Testis (tissue), 3 donors: ENCODE results near the gene ZBTB46. TPM values are rescaled to one million over a fixed set of nuclear protein-coding genes. Genes with fewer than 3 reads are reported as not detected.

ENCODE experiments used
- DNase-seq: peaks from one replicate; pipeline ENCODE4 v3.0.0-alpha.2; 2019
- H3K27ac ChIP-seq, 2 donors: fragments of 200-600 bp; sonication (generic); one replicate each; pipeline ENCODE4 v1.5.1; 2019
- H3K27me3 ChIP-seq: fragments of 200-600 bp; sonication (generic); one replicate; pipeline ENCODE4 v1.5.1; 2019
- H3K36me3 ChIP-seq: fragments of 200-600 bp; sonication (generic); one replicate; pipeline ENCODE4 v1.5.1; 2017; ENCODE audit warnings: low read depth; ENCODE audit errors: missing control alignments
- H3K4me1 ChIP-seq: fragments of 200-600 bp; sonication (generic); one replicate; pipeline ENCODE4 v1.5.1; 2019
- H3K4me3 ChIP-seq, 2 donors: fragments of 200-600 bp; sonication (generic); one replicate each; pipeline ENCODE4 v1.5.1; 2017 to 2019
- H3K9me3 ChIP-seq: fragments of 200-600 bp; sonication (generic); one replicate; pipeline ENCODE4 v1.5.1; 2017
- POLR2A ChIP-seq: fragments of 450-650 bp; IDR thresholded peaks from one replicate; pipeline ENCODE4 v1.6.1; 2017; ENCODE audit warnings: antibody characterized with exemption, mild to moderate bottlenecking, moderate library complexity
- WGBS, 2 donors: methylation state at CpG; one replicate each; pipeline ENCODE4 v1.1.5; 2018; 5-methylcytosine and 5-hydroxymethylcytosine counted together
- intact Hi-C: fragments of 100-400 bp; cut with DNase I; formaldehyde crosslinking; loops from one replicate; pipeline ENCODE4 v1.15.1; 2023; ENCODE audit warnings: low total_unique reads
- polyA plus RNA-seq: library from polyadenylated mRNA; stranded (reverse); fragments of 350-450 nt; fragmentation: Illumina TruSeq; extraction: RNeasy Lipid Tissue Mini Kit (QIAGEN cat#74804); gene quantifications from one replicate; pipeline ENCODE4 v1.2.3, GENCODE V29; 2014; ENCODE audit warnings: low read depth, low replicate concordance; ENCODE audit not compliant: insufficient read depth
- total RNA-seq, 2 donors: library from RNA; depleted of rRNA; stranded (reverse); fragments of >200 nt; gene quantifications; one replicate each; pipeline ENCODE4 v1.2.3, GENCODE V29; 2016
- TF ChIP-seq, protein P1 (sequence below), 3 experiments: fragments of 450-650 bp in 2 of 3; fragments of 200-600 bp in 1 of 3; sonication (generic) in 1 of 3; IDR thresholded peaks; one replicate each; pipeline ENCODE4 v1.5.1; 2016 to 2019; ENCODE audit warnings: antibody characterized with exemption in 3 of 3, mild to moderate bottlenecking in 2 of 3, moderate library complexity in 1 of 3

The ZBTB46 gene
- total and polyA plus RNA-seq, 3 donors from 2014 or later = 5.2 to 15.4 (median 12.5) TPM

DNA sequence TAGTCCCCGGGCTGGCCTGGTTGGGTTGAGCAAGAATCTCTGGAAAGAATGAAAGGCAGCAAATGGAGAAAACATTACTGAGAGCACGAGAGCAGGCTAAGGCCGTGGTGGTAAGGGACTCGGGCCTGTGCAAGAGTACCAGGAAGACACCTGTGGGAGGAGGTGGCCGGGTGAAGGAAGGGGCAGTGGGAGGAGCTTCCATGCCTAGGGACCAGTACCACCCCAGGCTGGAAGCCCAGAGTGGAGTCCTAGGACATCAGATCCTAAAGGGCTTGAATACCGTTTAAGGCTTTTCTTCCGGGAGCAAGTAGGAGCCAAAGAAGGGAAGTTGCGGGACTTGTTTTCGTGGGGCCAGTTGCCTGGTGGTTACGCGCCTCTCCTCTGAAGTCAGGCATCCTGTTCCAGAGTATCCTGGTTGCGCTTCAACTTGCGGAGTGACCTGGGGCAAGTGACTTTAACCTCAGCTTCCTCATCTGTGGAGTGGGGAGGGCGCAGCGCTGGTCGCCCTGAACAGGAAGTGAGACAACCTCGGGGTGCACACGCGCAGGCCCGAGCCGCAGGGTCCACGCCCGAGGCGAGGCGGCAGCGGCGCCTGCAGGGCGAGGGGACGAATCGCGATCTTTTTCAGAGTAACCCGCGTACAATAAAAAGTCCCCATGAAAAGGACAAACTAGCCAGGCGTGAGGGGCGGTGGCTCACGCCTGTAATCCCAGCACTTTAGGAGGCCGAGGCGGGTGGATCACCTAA is 32.9 kb upstream of the ZBTB46 start:
- 3 to 8% methylated on average over 38 of the region's 38 CpGs for WGBS, 2 donors
- TF ChIP-seq, protein P1, sequence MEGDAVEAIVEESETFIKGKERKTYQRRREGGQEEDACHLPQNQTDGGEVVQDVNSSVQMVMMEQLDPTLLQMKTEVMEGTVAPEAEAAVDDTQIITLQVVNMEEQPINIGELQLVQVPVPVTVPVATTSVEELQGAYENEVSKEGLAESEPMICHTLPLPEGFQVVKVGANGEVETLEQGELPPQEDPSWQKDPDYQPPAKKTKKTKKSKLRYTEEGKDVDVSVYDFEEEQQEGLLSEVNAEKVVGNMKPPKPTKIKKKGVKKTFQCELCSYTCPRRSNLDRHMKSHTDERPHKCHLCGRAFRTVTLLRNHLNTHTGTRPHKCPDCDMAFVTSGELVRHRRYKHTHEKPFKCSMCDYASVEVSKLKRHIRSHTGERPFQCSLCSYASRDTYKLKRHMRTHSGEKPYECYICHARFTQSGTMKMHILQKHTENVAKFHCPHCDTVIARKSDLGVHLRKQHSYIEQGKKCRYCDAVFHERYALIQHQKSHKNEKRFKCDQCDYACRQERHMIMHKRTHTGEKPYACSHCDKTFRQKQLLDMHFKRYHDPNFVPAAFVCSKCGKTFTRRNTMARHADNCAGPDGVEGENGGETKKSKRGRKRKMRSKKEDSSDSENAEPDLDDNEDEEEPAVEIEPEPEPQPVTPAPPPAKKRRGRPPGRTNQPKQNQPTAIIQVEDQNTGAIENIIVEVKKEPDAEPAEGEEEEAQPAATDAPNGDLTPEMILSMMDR (IDR thresholded peaks at IDR 0.05) = peak; percentile 63 to 76 (median 69)
- no peak for TF ChIP-seq POLR2A
- intact Hi-C loops = no loop called here

DNA sequence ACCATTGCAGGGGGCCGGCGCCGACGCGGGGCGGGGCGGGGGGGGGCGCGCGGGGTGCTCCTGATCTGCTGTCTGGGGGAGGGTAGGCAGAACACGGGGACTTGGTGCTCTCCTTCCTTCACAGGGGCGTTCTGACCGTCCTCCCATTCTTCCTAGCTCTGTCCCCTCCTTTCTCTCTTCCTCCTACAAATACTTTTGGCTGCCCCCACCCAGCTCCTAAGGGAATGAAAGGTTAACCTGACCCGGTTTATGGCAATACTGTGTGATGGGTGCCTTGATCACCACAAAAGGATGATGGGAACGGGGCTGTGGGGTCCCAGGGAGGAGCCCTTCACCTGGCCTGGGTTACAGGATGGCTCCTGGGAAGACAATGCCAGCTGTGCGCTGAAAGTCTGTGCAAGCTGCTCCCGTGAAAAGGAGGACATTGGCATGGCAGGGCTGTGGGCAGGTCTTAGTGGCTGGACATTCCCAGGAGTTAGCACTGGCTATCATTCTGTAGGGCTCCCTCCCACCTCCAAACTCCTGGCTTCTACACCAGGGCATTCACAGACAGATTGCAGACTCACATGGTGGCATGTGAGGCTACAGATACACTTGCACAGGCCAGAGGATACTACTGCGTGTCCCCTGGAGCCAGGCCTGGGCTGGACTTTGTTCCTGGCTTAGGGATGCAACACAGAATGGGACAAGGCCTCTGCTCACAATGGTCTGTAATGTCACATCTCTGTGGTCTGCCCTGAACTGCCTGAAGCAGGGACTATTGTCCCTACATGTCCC is 32.1 kb upstream of the ZBTB46 start:
- Histone ChIP-seq H3K27ac (peak overlapping the region; percentile 87 to 95), H3K9me3 (no peaks in the 10 kb centered on the region), H3K36me3 (no peaks in the 10 kb centered on the region), H3K4me1 (peaks cover 27% of the 10 kb centered on the region), H3K4me3 (peak overlapping the region in 1 of 2 donors; percentile 97), H3K27me3 (no peaks in the 10 kb centered on the region)
- 42 to 64% methylated on average over 15 to 18 of the region's 18 CpGs for WGBS, 2 donors
- TF ChIP-seq POLR2A = no peak
- TF ChIP-seq, protein P1 (IDR thresholded peaks at IDR 0.05) = no peak
- DNase-seq = no peak
- intact Hi-C loops = no loop called here

More for the DNA sequence above, 32.9 kb upstream of the ZBTB46 start:
- Histone ChIP-seq H3K27ac (peak overlapping the region; percentile 87 to 95), H3K9me3 (no peaks in the 10 kb centered on the region), H3K4me3 (peak overlapping the region; percentile 93 to 97), H3K4me1 (peaks cover 19% of the 10 kb centered on the region), H3K27me3 (no peaks in the 10 kb centered on the region), H3K36me3 (no peaks in the 10 kb centered on the region)
- peak; percentile 85 for DNase-seq

DNA sequence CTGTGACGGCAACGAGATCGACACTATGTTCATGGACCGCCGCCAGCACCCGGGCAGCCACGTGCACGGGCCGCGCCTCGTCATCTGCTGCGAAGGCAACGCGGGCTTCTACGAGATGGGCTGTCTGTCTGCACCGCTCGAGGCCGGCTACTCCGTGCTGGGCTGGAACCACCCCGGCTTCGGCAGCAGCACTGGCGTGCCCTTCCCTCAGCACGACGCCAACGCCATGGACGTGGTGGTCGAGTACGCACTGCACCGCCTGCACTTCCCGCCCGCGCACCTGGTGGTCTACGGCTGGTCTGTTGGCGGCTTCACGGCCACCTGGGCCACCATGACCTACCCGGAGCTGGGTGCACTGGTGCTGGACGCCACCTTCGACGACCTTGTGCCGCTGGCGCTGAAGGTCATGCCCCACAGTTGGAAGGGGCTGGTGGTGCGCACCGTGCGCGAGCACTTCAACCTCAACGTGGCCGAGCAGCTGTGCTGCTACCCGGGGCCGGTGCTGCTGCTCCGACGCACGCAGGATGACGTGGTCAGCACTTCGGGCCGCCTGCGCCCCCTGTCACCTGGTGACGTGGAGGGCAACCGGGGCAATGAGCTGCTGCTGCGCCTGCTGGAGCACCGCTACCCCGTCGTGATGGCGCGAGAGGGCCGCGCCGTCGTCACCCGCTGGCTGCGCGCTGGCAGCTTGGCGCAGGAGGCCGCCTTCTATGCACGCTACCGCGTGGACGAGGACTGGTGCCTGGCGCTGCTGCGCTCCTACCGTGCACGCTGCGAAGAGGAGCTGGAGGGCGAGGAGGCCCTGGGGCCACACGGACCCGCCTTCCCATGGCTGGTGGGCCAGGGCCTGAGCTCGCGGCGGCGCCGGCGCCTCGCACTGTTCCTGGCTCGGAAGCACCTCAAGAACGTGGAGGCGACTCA is 31.2 kb upstream of the ZBTB46 start:
- Histone ChIP-seq H3K27ac (no peak overlapping the region), H3K36me3 (no peaks in the 10 kb centered on the region), H3K4me1 (peaks cover 36% of the 10 kb centered on the region), H3K9me3 (no peaks in the 10 kb centered on the region), H3K27me3 (no peaks in the 10 kb centered on the region), H3K4me3 (peak overlapping the region in 1 of 2 donors; percentile 30)
- intact Hi-C loops = no loop called here
- no peak for DNase-seq
- WGBS, 2 donors = 71 to 86% methylated on average over 24 to 89 of the region's 95 CpGs
- TF ChIP-seq, protein P1 (IDR thresholded peaks at IDR 0.05) = no peak
- no peak for TF ChIP-seq POLR2A

DNA sequence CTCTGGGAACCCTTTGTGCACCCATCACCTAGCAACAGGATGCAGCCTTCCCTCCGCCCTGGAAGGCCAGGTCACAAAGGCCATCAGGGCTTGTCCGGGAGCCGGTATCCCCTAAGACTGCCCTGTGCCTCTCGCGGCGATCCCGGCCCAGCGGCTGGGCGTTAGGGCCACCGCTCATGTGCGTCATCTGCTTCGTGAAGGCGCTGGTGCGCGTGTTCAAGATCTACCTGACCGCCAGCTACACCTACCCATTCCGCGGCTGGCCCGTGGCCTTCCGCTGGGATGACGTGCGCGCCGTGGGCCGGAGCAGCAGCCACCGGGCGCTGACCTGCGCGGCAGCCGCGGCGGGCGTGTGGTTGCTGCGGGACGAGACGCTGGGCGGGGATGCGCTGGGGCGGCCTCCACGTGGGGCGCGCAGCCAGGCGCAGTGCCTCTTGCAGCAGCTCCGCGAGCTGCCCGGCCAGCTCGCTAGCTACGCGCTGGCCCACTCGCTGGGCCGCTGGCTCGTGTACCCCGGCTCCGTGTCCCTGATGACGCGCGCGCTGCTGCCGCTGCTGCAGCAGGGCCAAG is 30.4 kb upstream of the ZBTB46 start, which contains the start of gene ABHD16B:
ABHD16B (plus strand) TSS at position 134 of the 570 bp plus-strand sequence; CDS start at position 177, 43 bp downstream.
- Histone ChIP-seq H3K27me3 (no peaks in the 10 kb centered on the region), H3K4me1 (peaks cover 42% of the 10 kb centered on the region), H3K27ac (no peak within 1 kb of the TSS), H3K36me3 (no peaks in the 10 kb centered on the region), H3K9me3 (no peaks in the 10 kb centered on the region), H3K4me3 (peak within 1 kb of the TSS in 1 of 2 donors; percentile 30)
- 70 to 76% methylated on average over 3 to 58 of the region's 59 CpGs for WGBS, 2 donors
- intact Hi-C loops = no loop called here
- DNase-seq = no peak
- TF ChIP-seq, protein P1 (IDR thresholded peaks at IDR 0.05) = no peak
- no peak for TF ChIP-seq POLR2A
